PC-3 (cell line): ENCODE data around the gene PIGW.

Experiments
- EZH2phosphoT487 ChIP-seq: fragments of 300-600 bp; sonication (generic); IDR thresholded peaks from 2 replicates; pipeline ENCODE4 v1.6.1; 2018; ENCODE audit warnings: mild to moderate bottlenecking, antibody characterized with exemption, low read length, borderline replicate concordance
- TF ChIP-seq, protein P1 (sequence below): fragments of 300-600 bp; sonication (generic); conservative IDR thresholded peaks from 2 replicates; pipeline ENCODE4 v1.5.1; 2017; ENCODE audit warnings: antibody characterized with exemption, low read depth, mild to moderate bottlenecking, low read length

DNA sequence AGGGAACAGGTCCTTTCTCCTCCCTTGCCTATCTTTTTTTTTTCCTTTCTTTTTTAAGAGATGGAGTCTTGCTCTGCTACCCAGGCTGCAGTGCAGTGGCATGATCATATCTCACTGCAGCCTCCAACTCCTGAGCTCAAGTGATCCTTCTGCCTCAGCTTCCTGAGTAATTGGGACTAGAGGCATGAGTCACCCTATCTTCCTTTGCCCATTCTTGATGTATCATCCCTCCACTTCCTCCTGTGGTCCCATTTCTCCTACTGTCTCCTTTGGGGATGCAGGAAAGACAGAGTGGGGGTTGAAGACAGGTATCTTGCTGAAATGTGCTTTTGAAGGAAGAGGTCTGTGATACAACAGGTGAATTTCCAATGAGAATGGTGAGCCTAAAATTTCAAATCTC lies 5.7 kb upstream of the PIGW start:
- TF ChIP-seq, protein P1, sequence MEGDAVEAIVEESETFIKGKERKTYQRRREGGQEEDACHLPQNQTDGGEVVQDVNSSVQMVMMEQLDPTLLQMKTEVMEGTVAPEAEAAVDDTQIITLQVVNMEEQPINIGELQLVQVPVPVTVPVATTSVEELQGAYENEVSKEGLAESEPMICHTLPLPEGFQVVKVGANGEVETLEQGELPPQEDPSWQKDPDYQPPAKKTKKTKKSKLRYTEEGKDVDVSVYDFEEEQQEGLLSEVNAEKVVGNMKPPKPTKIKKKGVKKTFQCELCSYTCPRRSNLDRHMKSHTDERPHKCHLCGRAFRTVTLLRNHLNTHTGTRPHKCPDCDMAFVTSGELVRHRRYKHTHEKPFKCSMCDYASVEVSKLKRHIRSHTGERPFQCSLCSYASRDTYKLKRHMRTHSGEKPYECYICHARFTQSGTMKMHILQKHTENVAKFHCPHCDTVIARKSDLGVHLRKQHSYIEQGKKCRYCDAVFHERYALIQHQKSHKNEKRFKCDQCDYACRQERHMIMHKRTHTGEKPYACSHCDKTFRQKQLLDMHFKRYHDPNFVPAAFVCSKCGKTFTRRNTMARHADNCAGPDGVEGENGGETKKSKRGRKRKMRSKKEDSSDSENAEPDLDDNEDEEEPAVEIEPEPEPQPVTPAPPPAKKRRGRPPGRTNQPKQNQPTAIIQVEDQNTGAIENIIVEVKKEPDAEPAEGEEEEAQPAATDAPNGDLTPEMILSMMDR, result no peak
- no peak for TF ChIP-seq EZH2phosphoT487
